Activated CD4-positive, alpha-beta memory T cell treated with anti-CD3 and anti-CD28 coated beads, Interleukin-2, amount 10 ng/mL, durations not matched to agents 7 days and 5 days (primary cell): ENCODE measurements around the gene FUT3. TPM values are rescaled to one million over a fixed set of nuclear protein-coding genes. Genes with fewer than 3 reads are reported as not detected.

Source experiments
- CTCF ChIA-PET: fragments of 350-600 bp; sonication (Branson Sonifier 250); formaldehyde crosslinking; loops from one replicate; lab custom pipeline; 2021; ENCODE audit warnings: antibody characterized with exemption, inconsistent platforms; lab: Charles Lee
- POLR2A ChIA-PET: fragments of 350-600 bp; sonication (Branson Sonifier 250); formaldehyde crosslinking; loops from one replicate; lab custom pipeline; 2021; ENCODE audit warnings: antibody characterized with exemption; lab: Charles Lee
- DNase-seq: peaks from one replicate; pipeline ENCODE4 v3.0.0-alpha.2; 2020
- H3K27ac Mint-ChIP-seq: one replicate; pipeline ENCODE4 v1.8.0; 2021; ENCODE audit warnings: mild to moderate bottlenecking, mixed read lengths
- H3K27me3 Mint-ChIP-seq: one replicate; pipeline ENCODE4 v1.8.0; 2021; ENCODE audit warnings: mixed read lengths
- H3K36me3 Mint-ChIP-seq: one replicate; pipeline ENCODE4 v1.8.0; 2021; ENCODE audit warnings: low read depth, mixed read lengths
- H3K4me1 Mint-ChIP-seq: one replicate; pipeline ENCODE4 v1.8.0; 2021; ENCODE audit warnings: mixed read lengths
- H3K4me3 Mint-ChIP-seq: one replicate; pipeline ENCODE4 v1.8.0; 2021; ENCODE audit warnings: mild to moderate bottlenecking, mixed read lengths
- H3K9me3 Mint-ChIP-seq: one replicate; pipeline ENCODE4 v1.8.0; 2021; ENCODE audit warnings: mixed read lengths
- total RNA-seq, 2 experiments: library from RNA; stranded (reverse); gene quantifications; one replicate each; pipeline ENCODE4 v1.2.3, GENCODE V29; 2021

Gene FUT3
- not detected for total RNA-seq

DNA sequence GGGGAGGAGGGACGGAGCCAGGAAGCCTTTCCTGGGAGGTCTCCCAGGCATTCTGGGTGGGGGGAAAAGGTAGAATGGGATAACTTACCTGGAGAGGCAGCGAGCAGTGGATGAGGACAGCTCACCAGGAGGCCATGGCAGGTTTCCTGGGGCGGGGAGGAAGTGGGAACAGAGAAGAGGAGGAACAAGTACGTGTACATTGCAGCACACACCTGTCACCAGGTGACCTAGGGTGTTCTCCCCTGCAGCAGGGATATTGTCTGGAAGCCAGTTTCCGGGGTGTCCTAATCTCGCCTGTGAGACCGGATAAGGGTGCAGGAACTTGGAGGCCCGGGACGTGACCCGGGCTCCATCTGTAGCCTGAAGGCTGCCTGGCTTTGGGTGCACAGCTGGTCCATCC lies at the start of gene FUT3:
TSS of gene FUT3 (minus strand) at position 148 of the 400 bp plus-strand sequence.
- H3K27me3 Mint-ChIP-seq: peaks cover 4% of the 10 kb centered on the region
- CTCF ChIA-PET: no interaction called here
- H3K9me3 Mint-ChIP-seq: no peaks in the 10 kb centered on the region
- no peak for DNase-seq
- POLR2A ChIA-PET: no interaction called here
- no peaks in the 10 kb centered on the region for H3K36me3 Mint-ChIP-seq
- no peaks in the 10 kb centered on the region for H3K4me1 Mint-ChIP-seq
- no peak within 1 kb of the TSS for H3K4me3 Mint-ChIP-seq
- no peak within 1 kb of the TSS for H3K27ac Mint-ChIP-seq

DNA sequence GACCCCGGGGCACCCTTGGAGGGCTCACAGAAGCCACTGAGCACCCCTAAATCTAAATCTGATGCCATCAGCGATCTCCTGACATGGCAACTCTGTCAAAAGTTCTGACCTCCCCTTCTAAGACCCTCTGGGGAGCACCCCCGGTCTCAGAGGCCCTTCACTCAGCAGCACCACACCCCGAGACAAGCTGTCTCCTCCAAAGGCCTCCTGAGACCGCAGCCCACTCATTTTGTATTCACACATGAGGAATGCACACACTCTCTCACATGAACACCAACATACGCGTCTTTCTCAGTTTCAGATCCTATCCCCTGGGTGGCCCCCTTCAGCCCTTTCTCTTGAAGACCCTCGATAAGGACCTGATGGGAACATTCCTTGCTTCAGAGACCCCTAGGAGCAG lies 49.7 kb upstream of the FUT3 start:
- DNase-seq: no peak
- Mint-ChIP-seq H3K27ac (no peak overlapping the region), H3K36me3 (peaks cover 14% of the 10 kb centered on the region), H3K4me3 (no peak overlapping the region), H3K9me3 (no peaks in the 10 kb centered on the region), H3K27me3 (no peaks in the 10 kb centered on the region), H3K4me1 (peaks cover 24% of the 10 kb centered on the region)
- ChIA-PET POLR2A (interaction anchor here (1.0 kb wide), 1 partner anchor 73 kb away, joined by 4 read pairs; no protein-coding TSS in a partner anchor), CTCF (no interaction called here)

DNA sequence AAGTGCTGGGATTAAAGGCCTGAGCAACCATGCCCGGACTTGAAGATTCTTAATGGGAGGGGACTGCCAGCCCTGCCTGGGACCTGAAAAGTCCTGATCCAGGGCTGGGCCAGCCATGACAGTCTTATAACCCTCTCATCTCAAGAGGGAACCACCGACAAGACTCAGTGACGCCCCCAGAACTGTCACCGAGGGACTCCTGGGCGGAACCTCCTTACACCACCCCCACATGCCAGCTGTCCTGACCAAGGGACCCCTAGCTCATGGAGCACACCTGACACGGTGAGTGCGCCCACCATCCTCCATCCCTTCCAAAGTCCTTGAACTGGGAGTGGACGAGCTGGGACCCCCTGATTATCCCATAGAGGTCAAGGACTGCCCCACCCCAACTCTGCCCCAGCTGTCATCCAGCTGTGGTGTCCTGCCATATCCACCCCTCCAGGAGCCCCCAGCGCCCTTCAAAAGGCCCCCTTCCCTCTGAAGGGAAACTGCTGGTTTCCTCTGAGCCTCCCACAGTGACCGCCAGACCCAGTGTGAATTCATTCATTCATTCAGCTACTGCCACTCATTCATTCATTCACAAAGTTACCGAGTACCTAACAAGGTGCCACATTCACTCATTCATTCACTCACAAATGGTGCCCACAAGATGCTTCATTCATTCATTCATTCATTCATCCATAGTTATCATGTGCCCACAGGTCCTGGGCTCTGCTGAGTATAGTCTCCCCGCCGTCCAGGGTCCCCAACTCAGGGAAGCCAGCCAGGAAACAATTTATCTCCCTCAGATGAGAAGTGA lies 48.7 kb upstream of the FUT3 start:
- CTCF ChIA-PET: interaction anchor here (0.7 to 1.0 kb wide), 2 partner anchors 96 kb away, joined by 3 to 5 read pairs; no protein-coding TSS in a partner anchor
- H3K36me3 Mint-ChIP-seq: peaks cover 16% of the 10 kb centered on the region
- H3K4me1 Mint-ChIP-seq: peaks cover 23% of the 10 kb centered on the region
- H3K4me3 Mint-ChIP-seq: no peak overlapping the region
- DNase-seq: no peak
- POLR2A ChIA-PET: interaction anchor here (1.0 kb wide), 1 partner anchor 72 kb away, joined by 5 read pairs; no protein-coding TSS in a partner anchor
- H3K27ac Mint-ChIP-seq: no peak overlapping the region
- no peaks in the 10 kb centered on the region for H3K9me3 Mint-ChIP-seq
- H3K27me3 Mint-ChIP-seq: no peaks in the 10 kb centered on the region

DNA sequence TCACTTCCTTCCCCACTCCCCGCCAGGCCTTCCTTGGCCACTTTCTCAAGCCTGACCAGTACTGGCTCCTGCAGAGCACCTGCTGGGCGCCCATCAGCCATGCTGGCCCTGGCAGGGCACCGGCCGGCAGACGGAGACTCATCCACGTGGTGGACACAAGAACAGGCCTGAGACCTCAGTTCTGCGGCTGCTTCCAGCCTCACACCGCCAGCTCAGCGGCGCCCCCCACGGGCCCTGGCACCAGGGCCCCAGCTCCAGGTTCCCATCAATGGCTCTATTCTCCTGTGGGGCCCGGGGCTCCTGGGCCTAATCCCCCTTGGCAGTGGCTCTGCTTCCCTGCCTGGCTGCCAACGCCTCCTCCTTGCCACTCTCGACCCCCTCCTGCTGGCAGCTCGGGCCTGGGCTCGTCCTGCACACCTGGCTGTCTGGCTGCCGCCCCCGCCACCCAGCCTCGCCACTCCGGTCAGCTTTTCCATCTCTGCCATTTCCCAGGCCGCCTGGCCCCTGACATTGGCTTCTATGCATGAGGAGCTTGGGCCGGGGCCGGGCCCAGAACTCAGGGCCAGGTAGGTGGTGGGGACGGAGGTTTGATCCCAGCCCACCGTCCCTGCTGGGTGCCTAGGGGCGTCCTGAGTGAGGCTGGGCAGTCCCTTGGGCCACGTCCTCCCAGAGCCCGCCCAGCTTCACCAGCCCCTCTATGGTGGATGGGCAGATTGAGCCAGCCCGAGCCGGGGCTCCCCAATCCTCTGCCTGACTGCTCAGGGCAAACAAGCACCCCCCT lies 46.1 kb upstream of the FUT3 start:
- Mint-ChIP-seq H3K36me3 (peaks cover 12% of the 10 kb centered on the region), H3K4me3 (no peak overlapping the region), H3K9me3 (no peaks in the 10 kb centered on the region), H3K4me1 (peaks cover 14% of the 10 kb centered on the region), H3K27me3 (no peaks in the 10 kb centered on the region), H3K27ac (no peak overlapping the region)
- DNase-seq: no peak
- ChIA-PET CTCF (no interaction called here), POLR2A (no interaction called here)

DNA sequence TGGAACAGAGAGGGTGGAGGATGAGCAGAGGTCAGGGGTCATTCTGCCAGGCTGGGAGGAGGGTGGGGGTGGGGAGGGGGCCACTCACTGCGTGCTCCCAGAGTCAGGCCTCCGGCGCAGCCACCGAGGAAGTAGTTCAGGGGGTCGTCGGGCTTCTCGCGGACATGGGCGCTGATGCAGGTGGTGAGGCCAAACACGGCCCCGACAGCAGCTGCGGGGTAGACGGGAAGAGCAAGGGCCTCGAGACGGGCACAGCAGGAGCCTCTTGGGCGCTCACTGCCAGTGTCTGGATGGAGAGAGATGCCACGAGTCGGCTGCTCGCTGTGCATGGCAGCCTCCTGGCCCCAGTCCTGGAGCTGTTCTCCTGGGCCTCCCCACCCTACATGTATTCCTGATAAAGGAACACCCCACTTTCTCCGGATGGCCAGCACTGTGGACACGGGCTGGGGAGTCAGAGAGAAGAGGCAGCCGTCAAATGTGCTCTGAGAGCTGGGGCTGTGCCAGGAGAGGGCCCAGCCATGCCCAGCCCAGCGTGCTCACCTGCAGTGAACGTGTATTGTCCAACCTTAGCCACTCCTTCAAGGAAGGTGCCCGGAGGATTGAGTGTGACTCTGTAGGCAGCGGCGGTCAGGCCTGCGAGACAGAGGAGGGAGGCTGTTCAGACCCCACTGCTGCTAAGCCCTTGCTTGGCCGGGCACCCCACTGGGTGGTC lies 45.3 kb upstream of the FUT3 start:
- Mint-ChIP-seq H3K27ac (no peak overlapping the region), H3K4me1 (peaks cover 12% of the 10 kb centered on the region), H3K36me3 (peaks cover 12% of the 10 kb centered on the region), H3K27me3 (no peaks in the 10 kb centered on the region), H3K4me3 (no peak overlapping the region), H3K9me3 (no peaks in the 10 kb centered on the region)
- ChIA-PET CTCF (no interaction called here), POLR2A (no interaction called here)
- no peak for DNase-seq

DNA sequence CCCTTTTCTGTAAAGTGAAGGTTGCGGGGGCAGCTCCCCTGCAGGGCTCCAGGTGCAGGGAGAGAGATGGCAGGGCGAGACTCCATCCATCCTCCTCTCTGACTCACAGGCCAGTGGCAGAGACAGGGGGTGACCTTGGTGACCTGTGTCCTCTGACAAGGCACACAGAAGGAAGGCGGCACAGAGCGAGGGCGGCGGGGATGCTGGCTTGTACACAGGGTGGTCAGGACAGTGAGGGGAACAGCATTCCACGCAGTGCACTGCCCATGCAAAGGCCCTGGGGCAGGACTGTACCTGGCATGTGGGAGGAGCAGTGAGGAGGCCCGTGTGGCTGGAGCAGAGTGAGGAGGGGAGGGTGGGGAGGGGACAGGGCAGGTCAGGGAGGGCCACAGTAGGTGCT lies 44.6 kb upstream of the FUT3 start:
- DNase-seq: no peak
- Mint-ChIP-seq H3K9me3 (no peaks in the 10 kb centered on the region), H3K4me3 (no peak overlapping the region), H3K27ac (no peak overlapping the region), H3K4me1 (peaks cover 6% of the 10 kb centered on the region), H3K36me3 (peaks cover 8% of the 10 kb centered on the region), H3K27me3 (no peaks in the 10 kb centered on the region)
- POLR2A ChIA-PET: interaction anchor here (1.0 kb wide), 1 partner anchor 8 kb away, joined by 3 read pairs; the partner anchor contains the start of gene NDUFA11
- CTCF ChIA-PET: no interaction called here

DNA sequence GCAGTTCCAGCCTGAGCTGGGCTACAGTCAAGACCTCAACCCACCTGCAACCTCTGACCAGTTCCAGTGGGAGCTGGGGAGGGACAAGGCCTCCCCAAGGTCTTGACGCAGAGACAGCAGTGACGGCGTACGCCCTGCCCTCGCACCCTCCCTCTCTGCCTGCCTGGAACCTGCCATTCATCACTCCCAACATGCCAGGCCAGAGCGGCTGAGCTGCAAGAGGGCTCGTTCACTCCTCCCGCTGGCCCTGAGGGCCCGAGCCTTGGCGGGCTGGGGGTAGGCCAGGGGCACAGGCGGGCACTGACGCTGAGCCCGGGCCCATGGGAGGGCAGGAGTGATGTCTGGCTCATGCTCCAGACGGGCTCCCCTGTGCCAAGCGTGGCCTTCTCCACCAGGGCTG lies 44.2 kb upstream of the FUT3 start:
- peaks cover 6% of the 10 kb centered on the region for H3K4me1 Mint-ChIP-seq
- CTCF ChIA-PET: no interaction called here
- no peak overlapping the region for H3K27ac Mint-ChIP-seq
- peaks cover 8% of the 10 kb centered on the region for H3K36me3 Mint-ChIP-seq
- no peak overlapping the region for H3K4me3 Mint-ChIP-seq
- no peak for DNase-seq
- POLR2A ChIA-PET: interaction anchor here (1.0 kb wide), 1 partner anchor 8 kb away, joined by 3 read pairs; the partner anchor contains the start of gene NDUFA11
- H3K27me3 Mint-ChIP-seq: no peaks in the 10 kb centered on the region
- H3K9me3 Mint-ChIP-seq: no peaks in the 10 kb centered on the region

DNA sequence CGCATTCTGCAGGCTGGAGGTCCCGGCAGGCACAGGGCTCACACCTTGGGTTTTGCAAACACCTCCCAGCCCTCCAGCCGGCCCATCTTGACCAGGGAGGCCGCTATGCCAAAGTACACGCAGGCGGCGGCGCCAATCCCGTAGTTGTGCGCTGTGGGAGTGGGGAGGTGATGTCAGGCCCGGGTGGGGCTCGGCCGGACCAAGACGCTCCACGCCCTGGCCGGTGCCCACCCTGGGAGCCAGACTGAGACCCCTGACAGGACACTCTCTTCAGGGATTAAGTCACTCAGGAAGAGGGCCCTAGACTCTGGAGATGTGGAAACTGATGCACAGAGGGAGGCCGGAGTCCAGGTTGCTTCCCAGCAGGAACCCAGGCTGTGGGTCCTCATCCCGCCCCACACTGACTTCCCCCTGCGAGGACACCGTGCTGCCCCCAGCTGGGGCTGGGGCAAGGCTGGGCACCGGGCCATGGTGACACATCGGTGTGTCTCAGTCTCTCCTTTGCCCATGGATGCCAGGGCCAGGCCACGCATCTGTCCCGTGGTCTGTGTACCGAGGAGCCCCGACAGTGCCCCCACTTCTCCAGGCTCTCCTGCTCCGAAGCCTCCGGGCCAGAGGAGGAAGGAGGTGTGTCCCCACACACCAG lies 43.6 kb upstream of the FUT3 start:
- DNase-seq: no peak
- Mint-ChIP-seq H3K27me3 (no peaks in the 10 kb centered on the region), H3K36me3 (peaks cover 2% of the 10 kb centered on the region), H3K4me1 (no peaks in the 10 kb centered on the region), H3K27ac (no peak overlapping the region), H3K4me3 (no peak overlapping the region), H3K9me3 (no peaks in the 10 kb centered on the region)
- CTCF ChIA-PET: no interaction called here
- POLR2A ChIA-PET: interaction anchor here (1.0 kb wide), 1 partner anchor 9 kb away, joined by 3 read pairs; the partner anchor contains the start of gene NDUFA11

DNA sequence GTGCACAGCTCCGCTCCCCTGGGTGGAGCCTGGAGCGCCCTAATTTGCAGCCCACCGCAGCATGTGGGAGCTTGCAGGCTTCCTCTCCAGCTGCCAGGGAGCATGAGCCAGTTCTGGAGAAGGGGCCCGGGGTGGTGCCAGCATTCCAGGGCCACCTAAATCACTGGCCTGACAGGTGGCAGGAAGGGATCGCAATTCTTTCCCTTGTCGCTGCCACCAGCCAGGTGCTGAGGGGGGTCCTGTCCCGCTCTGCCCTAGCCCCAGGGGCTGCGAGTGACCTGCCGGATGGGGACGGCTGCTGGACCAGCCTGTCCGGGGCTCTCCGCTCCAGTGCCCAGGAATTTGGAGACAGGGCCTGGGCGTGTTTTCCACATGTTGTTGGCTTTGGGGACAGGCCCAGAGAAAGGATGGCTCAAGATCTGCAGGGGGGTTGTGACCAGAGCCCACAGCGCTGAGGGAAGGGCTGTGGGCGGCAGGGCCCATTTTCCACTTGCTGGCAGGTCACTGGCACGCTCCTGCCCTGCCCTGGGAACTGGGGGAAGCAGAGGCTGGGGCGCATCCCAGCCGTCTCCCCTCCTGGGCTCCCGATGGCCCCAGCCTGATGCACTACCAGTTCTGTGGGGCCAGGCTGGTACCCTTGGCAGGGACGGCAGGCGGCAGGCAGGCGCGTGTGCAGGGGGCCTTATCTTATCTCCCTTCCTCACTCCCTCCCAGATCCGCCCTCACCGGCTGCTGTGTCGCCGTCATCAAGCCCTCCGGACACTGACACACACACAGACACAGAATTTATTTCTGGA lies 42.9 kb upstream of the FUT3 start:
- H3K4me3 Mint-ChIP-seq: no peak overlapping the region

DNA sequence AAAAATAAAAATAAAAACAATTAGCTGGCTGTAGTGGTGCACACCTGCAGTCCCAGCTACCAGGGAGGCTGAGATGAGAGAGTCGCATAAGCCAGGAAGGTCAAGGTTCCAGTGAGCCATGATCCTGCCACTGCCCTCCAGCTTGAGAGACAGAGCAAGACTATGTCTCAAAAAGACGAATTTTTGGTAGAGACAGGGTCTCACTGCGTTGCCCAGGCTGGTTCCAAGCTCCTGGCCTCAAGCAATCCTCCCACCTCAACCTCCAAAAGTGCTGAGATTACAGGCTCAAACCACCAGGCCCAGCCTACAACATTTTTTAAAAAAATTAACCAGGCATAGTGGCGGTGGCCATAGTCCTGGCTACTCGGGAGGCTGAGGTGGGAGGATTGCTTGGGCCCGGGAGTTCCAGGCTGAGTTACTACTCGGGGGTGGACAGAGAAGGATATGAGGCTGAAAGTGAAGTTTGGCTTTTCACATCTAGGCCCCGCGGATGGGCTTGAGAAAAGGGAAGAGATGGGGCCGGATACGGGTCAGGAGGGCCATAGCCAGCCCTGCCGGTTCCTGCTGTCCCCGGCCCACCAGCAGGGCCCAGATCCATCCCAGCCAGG lies 42.2 kb upstream of the FUT3 start:
- no peak for DNase-seq
- POLR2A ChIA-PET: interaction anchor here (1.1 kb wide), 1 partner anchor 10 kb away, joined by 3 read pairs; the partner anchor contains the start of gene NDUFA11
- Mint-ChIP-seq H3K9me3 (no peaks in the 10 kb centered on the region), H3K27me3 (no peaks in the 10 kb centered on the region), H3K27ac (no peak overlapping the region), H3K4me3 (no peak overlapping the region), H3K4me1 (no peaks in the 10 kb centered on the region), H3K36me3 (peaks cover 2% of the 10 kb centered on the region)
- CTCF ChIA-PET: interaction anchor here (0.8 to 1.0 kb wide), 2 partner anchors 9 to 89 kb away, joined by 3 to 4 read pairs; no protein-coding TSS in a partner anchor

More for the DNA sequence above, 42.9 kb upstream of the FUT3 start:
- Mint-ChIP-seq H3K4me1 (no peaks in the 10 kb centered on the region), H3K9me3 (no peaks in the 10 kb centered on the region), H3K27me3 (no peaks in the 10 kb centered on the region), H3K27ac (no peak overlapping the region), H3K36me3 (peaks cover 2% of the 10 kb centered on the region)
- POLR2A ChIA-PET: interaction anchor here (1.1 kb wide), 1 partner anchor 9 kb away, joined by 3 read pairs; the partner anchor contains the start of gene NDUFA11
- CTCF ChIA-PET: interaction anchor here (0.8 kb wide), 1 partner anchor 90 kb away, joined by 3 read pairs; no protein-coding TSS in a partner anchor
- no peak for DNase-seq

DNA sequence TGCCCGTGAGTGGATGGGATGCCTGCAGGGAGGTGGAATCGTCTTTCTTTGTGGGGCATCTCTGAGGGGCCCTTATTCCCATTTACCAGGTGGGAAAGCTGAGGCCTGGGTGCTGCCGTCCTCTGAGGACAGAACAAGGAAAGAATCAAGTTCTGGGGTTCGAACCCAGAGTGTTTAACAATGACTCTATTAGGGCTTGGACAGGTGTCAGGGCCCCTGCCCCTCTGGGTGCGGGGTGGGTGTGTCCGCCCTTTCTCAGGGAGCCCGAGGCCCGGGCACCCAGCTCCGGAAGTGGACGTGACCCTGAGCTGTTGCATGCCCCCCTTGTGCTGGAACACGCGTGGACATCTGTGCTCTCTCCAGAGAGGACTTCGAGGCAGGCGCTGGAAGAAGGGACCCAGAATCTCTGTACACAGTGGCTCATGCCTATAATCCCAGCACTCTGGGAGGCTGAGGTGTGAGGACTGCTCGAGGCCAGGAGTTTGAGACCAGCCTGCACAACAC lies 41.6 kb upstream of the FUT3 start:
- ChIA-PET POLR2A (interaction anchor here (1.1 kb wide), 1 partner anchor 11 kb away, joined by 3 read pairs; the partner anchor contains the start of gene NDUFA11), CTCF (interaction anchor here (0.8 to 1.0 kb wide), 2 partner anchors 10 to 89 kb away, joined by 3 to 4 read pairs; no protein-coding TSS in a partner anchor)
- H3K36me3 Mint-ChIP-seq: peaks cover 2% of the 10 kb centered on the region
- H3K4me3 Mint-ChIP-seq: no peak overlapping the region
- no peak overlapping the region for H3K27ac Mint-ChIP-seq
- H3K9me3 Mint-ChIP-seq: no peaks in the 10 kb centered on the region
- DNase-seq: no peak
- no peaks in the 10 kb centered on the region for H3K4me1 Mint-ChIP-seq
- no peaks in the 10 kb centered on the region for H3K27me3 Mint-ChIP-seq
